IMR-90 (cell line): ENCODE measurements around the gene CNPY3. TPM values are rescaled to one million over a fixed set of nuclear protein-coding genes. Genes with fewer than 3 reads are reported as not detected.

Experiments used
- ATAC-seq: fragments of 200-7000 bp; cut with Tn5 transposase; 2 replicates; pipeline ENCODE4 v1.9.1; 2020; ENCODE audit warnings: low read depth, mild to moderate bottlenecking, moderate library complexity
- BruUV-seq: library from RNA; stranded (reverse); fragments of 400-500 nt; replicated peaks from 2 replicates; lab custom pipeline; 2021; lab: Mats Ljungman, UMichigan
- CTCF ChIA-PET: fragments of 300-600 bp; formaldehyde crosslinking; extraction: SDS; loops from one replicate; lab custom pipeline; 2021; ENCODE audit warnings: antibody characterized with exemption; lab: Yijun Ruan, JAX
- POLR2A ChIA-PET: fragments of 300-600 bp; sonication (Branson Sonifier 250); formaldehyde crosslinking; loops from one replicate; lab custom pipeline; 2022; ENCODE audit warnings: antibody characterized with exemption; ENCODE audit not compliant: unreplicated experiment; lab: Charles Lee
- DNase-seq: peaks from one replicate; pipeline ENCODE4 v3.0.0; 2013
- H2AFZ ChIP-seq: replicated peaks from 2 replicates; pipeline ENCODE3; 2013; ENCODE audit warnings: low read length, mild to moderate bottlenecking; ENCODE audit not compliant: poor library complexity
- H2AK5ac ChIP-seq: 2 replicates; pipeline ENCODE4 v1.6.1; 2013; ENCODE audit warnings: low read depth, low read length, inconsistent platforms
- H2AK9ac ChIP-seq: replicated peaks from 2 replicates; pipeline ENCODE3; 2013; ENCODE audit warnings: mild to moderate bottlenecking, low read depth, low read length, moderate library complexity; ENCODE audit not compliant: poor library complexity
- H2BK120ac ChIP-seq: 2 replicates; pipeline ENCODE4 v1.6.1; 2013; ENCODE audit warnings: low read depth, low read length, inconsistent platforms
- H2BK15ac ChIP-seq: 3 replicates; pipeline ENCODE4 v1.6.1; 2013; ENCODE audit warnings: low read depth, low read length, inconsistent platforms
- H2BK20ac ChIP-seq: 2 replicates; pipeline ENCODE4 v1.6.1; 2013; ENCODE audit warnings: low read depth, mild to moderate bottlenecking, inconsistent platforms, low read length, moderate library complexity
- H2BK5ac ChIP-seq: 2 replicates; pipeline ENCODE4 v1.6.1; 2013; ENCODE audit warnings: mild to moderate bottlenecking, low read depth, low read length, inconsistent platforms; ENCODE audit not compliant: poor library complexity, severe bottlenecking
- H3K14ac ChIP-seq: replicated peaks from 2 replicates; pipeline ENCODE4 v1.6.1; 2013; ENCODE audit warnings: low read depth, low read length, inconsistent platforms
- H3K18ac ChIP-seq: 2 replicates; pipeline ENCODE4 v1.6.1; 2013; ENCODE audit warnings: low read depth, low read length, control low read depth
- H3K23ac ChIP-seq: 2 replicates; pipeline ENCODE4 v1.6.1; 2013; ENCODE audit warnings: low read depth, low read length, inconsistent platforms
- H3K27ac ChIP-seq: 2 replicates; pipeline ENCODE4 v1.5.1; 2013; ENCODE audit warnings: mild to moderate bottlenecking, control low read depth, low read length; ENCODE audit not compliant: insufficient read depth
- H3K27me3 ChIP-seq: 2 replicates; pipeline ENCODE4 v1.6.1; 2013; ENCODE audit warnings: low read length; ENCODE audit not compliant: control insufficient read depth, insufficient read depth
- H3K36me3 ChIP-seq: 2 replicates; pipeline ENCODE4 v1.6.1; 2013; ENCODE audit warnings: low read length, mixed read lengths; ENCODE audit not compliant: control insufficient read depth, insufficient read depth
- H3K4ac ChIP-seq: 2 replicates; pipeline ENCODE4 v1.6.1; 2013; ENCODE audit warnings: low read depth, low read length, inconsistent platforms
- H3K4me1 ChIP-seq: 2 replicates; pipeline ENCODE4 v1.6.1; 2013; ENCODE audit warnings: low read length, mixed read lengths; ENCODE audit not compliant: control insufficient read depth, insufficient read depth
- H3K4me2 ChIP-seq: 2 replicates; pipeline ENCODE4 v1.6.1; 2013; ENCODE audit warnings: low read depth, mild to moderate bottlenecking, control low read depth, low read length, moderate library complexity
- H3K4me3 ChIP-seq: 2 replicates; pipeline ENCODE4 v1.5.1; 2013; ENCODE audit warnings: low read depth, mild to moderate bottlenecking, control low read depth, low read length, moderate library complexity; ENCODE audit not compliant: insufficient read depth
- H3K56ac ChIP-seq: 2 replicates; pipeline ENCODE4 v1.6.1; 2013; ENCODE audit warnings: low read length, inconsistent platforms; ENCODE audit not compliant: insufficient read depth; ENCODE audit errors: extremely low read depth
- H3K79me1 ChIP-seq, 2 experiments: 2 replicates each; pipeline ENCODE4 v1.6.1; 2013; ENCODE audit warnings: low read length in 2 of 2, inconsistent platforms in 1 of 2, low read depth in 1 of 2
- H3K9ac ChIP-seq: 2 replicates; pipeline ENCODE4 v1.6.1; 2013; ENCODE audit warnings: low read depth, low read length, control low read depth
- H3K9me1 ChIP-seq: 2 replicates; pipeline ENCODE4 v1.6.1; 2013; ENCODE audit warnings: low read length, inconsistent platforms; ENCODE audit not compliant: insufficient read depth
- H3K9me3 ChIP-seq: 2 replicates; pipeline ENCODE4 v1.6.1; 2013; ENCODE audit warnings: low read length; ENCODE audit not compliant: control insufficient read depth, insufficient read depth
- H4K20me1 ChIP-seq: 2 replicates; pipeline ENCODE4 v1.6.1; 2013; ENCODE audit warnings: low read length, inconsistent platforms; ENCODE audit not compliant: insufficient read depth
- H4K5ac ChIP-seq: 2 replicates; pipeline ENCODE4 v1.6.1; 2013; ENCODE audit warnings: mild to moderate bottlenecking, low read depth, low read length, control low read depth
- H4K8ac ChIP-seq, 2 experiments: 2 replicates each; pipeline ENCODE4 v1.6.1; 2013; ENCODE audit warnings: low read depth in 2 of 2, low read length in 2 of 2, control low read depth in 1 of 2, inconsistent platforms in 1 of 2
- H4K91ac ChIP-seq: 2 replicates; pipeline ENCODE4 v1.6.1; 2013; ENCODE audit warnings: low read depth, low read length, inconsistent platforms; ENCODE audit not compliant: insufficient read depth
- FOS ChIP-seq: fragments of 150-350 bp; IDR thresholded peaks from 2 replicates; pipeline ENCODE4 v1.6.1; 2016; ENCODE audit warnings: low read depth, low read length
- MXI1 ChIP-seq: IDR thresholded peaks from 2 replicates; pipeline ENCODE4 v1.6.1; 2012; ENCODE audit warnings: low read depth, mild to moderate bottlenecking, low read length, moderate library complexity, borderline replicate concordance
- NFE2L2 ChIP-seq: fragments of 150-350 bp; IDR thresholded peaks from 2 replicates; pipeline ENCODE4 v1.6.1; 2016; ENCODE audit warnings: low read depth, mild to moderate bottlenecking, low read length
- WGBS, 2 experiments: methylation state at CpG; one replicate each; pipeline versions ENCODE4 v1.1.5 to v1.1.7; 2013; ENCODE audit warnings: missing lambda C conversion rate in 2 of 2; ENCODE audit not compliant: insufficient read length in 1 of 2; ENCODE audit errors: extremely low coverage in 2 of 2; 5-methylcytosine and 5-hydroxymethylcytosine counted together
- dilution Hi-C: fragments of 300-500 bp; cut with HindIII; formaldehyde crosslinking; loops from one replicate; pipeline ENCODE4 v1.14.3; 2018; ENCODE audit warnings: low sequenced_read_pairs; ENCODE audit not compliant: unreplicated experiment
- in situ Hi-C: fragments of 300-500 bp; cut with MboI; formaldehyde crosslinking; loops from 3 replicates; pipeline ENCODE4 v1.14.3; 2019; ENCODE audit warnings: low sequenced_read_pairs, inconsistent platforms, mixed read lengths
- intact Hi-C: fragments of 100-400 bp; cut with micrococcal nuclease; formaldehyde crosslinking; loops from 2 replicates; pipeline ENCODE4 v1.10.0; 2022
- polyA plus RNA-seq, 3 experiments: library from polyadenylated mRNA; depleted of rRNA; stranded (reverse); fragments of >200 nt; gene quantifications; 2 replicates each; pipeline ENCODE4 v1.2.3, GENCODE V29; 2012; ENCODE audit warnings: low replicate concordance in 1 of 3
- total RNA-seq: library from RNA; depleted of rRNA; stranded (reverse); fragments of >200 nt; gene quantifications from 2 replicates; pipeline ENCODE4 v1.2.3, GENCODE V29; 2012

CNPY3 gene
- total and polyA plus RNA-seq, 2 of the 4 experiments (the other 2 are of a cell fraction) = 13.3 to 39.2 TPM

- H3K9me1 ChIP-seq = no peaks in the 10 kb centered on the region
- no peak overlapping the region for H3K56ac ChIP-seq
- ATAC-seq = no peak
- no peak overlapping the region for H2AK9ac ChIP-seq
- H2AFZ ChIP-seq = no peak overlapping the region
- BruUV-seq = no TSS peak
- H4K91ac ChIP-seq = no peak overlapping the region
- no peak overlapping the region for H4K5ac ChIP-seq
- POLR2A ChIA-PET = interaction anchor here (0.6 kb wide), 1 partner anchor 34 kb away, joined by 9 read pairs; no protein-coding TSS in a partner anchor
- H3K14ac ChIP-seq = no peak overlapping the region
- dilution Hi-C loops = no loop called here
- H3K4ac ChIP-seq = no peak overlapping the region
- H2BK5ac ChIP-seq = no peak overlapping the region
- in situ Hi-C loops = no loop called here
- H3K4me1 ChIP-seq = peaks cover 2% of the 10 kb centered on the region; the same call in 1 of the 2 replicates
- no peak overlapping the region for H3K27ac ChIP-seq
- no peak overlapping the region for H3K4me3 ChIP-seq
- H3K9ac ChIP-seq = no peak overlapping the region
- no peaks in the 10 kb centered on the region for H3K9me3 ChIP-seq
- DNase-seq = no peak
- no peaks in the 10 kb centered on the region for H3K79me1 ChIP-seq
- no peak overlapping the region for H3K4me2 ChIP-seq
- CTCF ChIA-PET = no interaction called here
- no CpG with 5 or more reads among the region's 1 CpG for WGBS, 2 experiments
- H2BK120ac ChIP-seq = no peak overlapping the region
- no peak overlapping the region for H3K23ac ChIP-seq
- H3K36me3 ChIP-seq = no peaks in the 10 kb centered on the region
- H4K8ac ChIP-seq = no peak overlapping the region
- peaks cover 1% of the 10 kb centered on the region for H3K27me3 ChIP-seq
- intact Hi-C loops = no loop called here
- H2BK20ac ChIP-seq = no peak overlapping the region
- no peak overlapping the region for H2AK5ac ChIP-seq
- no peak overlapping the region for H3K18ac ChIP-seq
- H2BK15ac ChIP-seq = no peak overlapping the region
- TF ChIP-seq FOS (no peak), MXI1 (no peak), NFE2L2 (no peak)
- H4K20me1 ChIP-seq = no peaks in the 10 kb centered on the region
Observed at GRCh38 chr6:42916288-42916687, 13.0 kb upstream of the CNPY3 start.
